ENCODE results near the gene ADAMTSL2. TPM values are rescaled to one million over a fixed set of nuclear protein-coding genes. Genes with fewer than 3 reads are reported as not detected.

The ADAMTSL2 gene
- total and polyA plus RNA-seq, 2 experiments from 2014 or later: 1.5 to 2.2 TPM

DNA sequence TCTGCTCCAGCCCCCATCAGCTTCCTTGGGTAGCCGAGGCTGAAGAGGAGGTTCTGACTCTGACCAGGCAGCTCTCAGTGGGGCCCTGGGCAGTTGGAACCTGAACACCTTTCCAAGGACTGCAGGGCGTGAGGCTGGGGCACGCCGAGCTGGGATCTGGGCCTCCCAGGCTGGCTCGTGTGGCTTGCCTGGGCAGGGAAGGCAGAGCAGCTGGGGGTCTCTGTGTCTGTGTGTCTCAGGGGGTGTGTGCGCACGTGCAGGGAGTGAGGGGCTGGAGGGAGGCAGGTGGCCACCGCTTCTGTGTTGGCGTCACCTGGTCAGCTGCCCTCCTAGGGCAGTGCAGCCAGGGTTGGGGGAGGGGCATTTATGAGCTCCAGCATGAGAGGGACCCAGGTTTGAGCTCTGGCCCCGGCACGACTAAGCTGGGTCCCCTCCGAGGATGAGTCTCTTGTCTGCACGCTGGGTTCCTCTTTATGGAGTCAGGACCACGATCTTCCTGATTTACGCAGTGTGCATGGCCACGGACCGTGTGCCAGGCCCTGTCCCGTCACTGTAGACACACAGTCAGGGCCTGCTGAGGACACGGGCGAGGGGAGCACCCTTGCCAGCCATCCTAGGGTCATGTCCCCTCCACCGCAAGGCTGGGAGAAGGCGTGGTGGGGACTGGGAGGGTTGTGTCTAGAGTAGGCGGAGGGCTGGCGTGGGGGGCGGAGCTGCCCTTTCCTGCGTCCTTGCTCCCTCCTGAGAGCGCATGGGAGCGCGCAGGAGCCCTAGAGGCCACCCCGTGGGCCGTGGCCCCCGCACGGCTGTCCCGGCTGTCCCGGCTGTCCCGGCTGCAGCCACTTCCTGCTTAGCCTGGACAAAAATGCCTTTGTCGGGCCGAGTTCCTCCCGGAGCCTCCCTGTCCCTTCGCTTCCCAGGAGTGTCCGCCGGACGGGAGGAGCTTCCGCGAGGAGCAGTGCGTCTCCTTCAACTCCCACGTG, 4.6 kb downstream of the ADAMTSL2 start:
- TF ChIP-seq CTCF (IDR thresholded peaks at IDR 0.05; ENCODE audit: poor library complexity) (no peak), EZH2phosphoT487 (IDR thresholded peaks at IDR 0.05; ENCODE audit: low read depth, severe bottlenecking, unreplicated experiment) (no peak), EZH2 (IDR thresholded peaks at IDR 0.05; ENCODE audit: borderline replicate concordance) (no peak)
- Histone ChIP-seq H3K4me2 (no peak overlapping the region), H3K9me2 (replicated peaks; ENCODE audit: insufficient read depth) (no peaks in the 10 kb centered on the region), H3K27ac (no peak overlapping the region), H2AFZ (no peak overlapping the region), H3K4me3 (no peak overlapping the region), H3K4me1 (ENCODE audit: insufficient read depth) (peaks cover 12% of the 10 kb centered on the region), H3K9me3 (ENCODE audit: low read depth) (no peaks in the 10 kb centered on the region), H3K27me3 (no peaks in the 10 kb centered on the region), H3K36me3 (replicated peaks; ENCODE audit: insufficient read depth, low read depth) (no peaks in the 10 kb centered on the region), H3K79me2 (no peaks in the 10 kb centered on the region), H4K20me1 (ENCODE audit: insufficient read depth, poor library complexity, severe bottlenecking) (no peaks in the 10 kb centered on the region)
- WGBS (ENCODE audit: low lambda C conversion rate, missing lambda C conversion rate): 85% methylated on average over 43 of the region's 47 CpGs
- DNase-seq (ENCODE audit: low spot score): no peak

GRCh38 chr9:133539991-133540697, 5.6 kb downstream of the ADAMTSL2 start:
- no peak for DNase-seq (ENCODE audit: low spot score)
- Histone ChIP-seq H3K4me3 (no peak overlapping the region), H3K79me2 (no peaks in the 10 kb centered on the region), H3K4me2 (no peak overlapping the region), H4K20me1 (ENCODE audit: insufficient read depth, poor library complexity, severe bottlenecking) (no peaks in the 10 kb centered on the region), H3K27me3 (no peaks in the 10 kb centered on the region), H3K4me1 (ENCODE audit: insufficient read depth) (peaks cover 2% of the 10 kb centered on the region), H3K9me3 (ENCODE audit: low read depth) (no peaks in the 10 kb centered on the region), H3K9me2 (replicated peaks; ENCODE audit: insufficient read depth) (no peaks in the 10 kb centered on the region), H2AFZ (no peak overlapping the region), H3K36me3 (replicated peaks; ENCODE audit: insufficient read depth, low read depth) (no peaks in the 10 kb centered on the region), H3K27ac (no peak overlapping the region)
- WGBS (ENCODE audit: low lambda C conversion rate, missing lambda C conversion rate): 93% methylated on average over 22 of the region's 22 CpGs
- TF ChIP-seq EZH2phosphoT487 (IDR thresholded peaks at IDR 0.05; ENCODE audit: low read depth, severe bottlenecking, unreplicated experiment) (no peak), CTCF (IDR thresholded peaks at IDR 0.05; ENCODE audit: poor library complexity) (no peak), EZH2 (IDR thresholded peaks at IDR 0.05; ENCODE audit: borderline replicate concordance) (no peak)

GRCh38 chr9:133540698-133541025, 6.2 kb downstream of the ADAMTSL2 start:
- TF ChIP-seq EZH2 (IDR thresholded peaks at IDR 0.05; ENCODE audit: borderline replicate concordance) (no peak), EZH2phosphoT487 (IDR thresholded peaks at IDR 0.05; ENCODE audit: low read depth, severe bottlenecking, unreplicated experiment) (no peak), CTCF (IDR thresholded peaks at IDR 0.05; ENCODE audit: poor library complexity) (no peak)
- H3K27ac ChIP-seq: no peak overlapping the region

More at GRCh38 chr9:133540698-133541025, 6.2 kb downstream of the ADAMTSL2 start:
- Histone ChIP-seq H2AFZ (no peak overlapping the region), H3K9me2 (replicated peaks; ENCODE audit: insufficient read depth) (no peaks in the 10 kb centered on the region), H3K79me2 (no peaks in the 10 kb centered on the region), H3K9me3 (ENCODE audit: low read depth) (no peaks in the 10 kb centered on the region), H3K4me3 (no peak overlapping the region), H3K27me3 (no peaks in the 10 kb centered on the region), H3K4me1 (ENCODE audit: insufficient read depth) (peaks cover 1% of the 10 kb centered on the region), H3K4me2 (no peak overlapping the region), H3K36me3 (replicated peaks; ENCODE audit: insufficient read depth, low read depth) (no peaks in the 10 kb centered on the region), H4K20me1 (ENCODE audit: insufficient read depth, poor library complexity, severe bottlenecking) (no peaks in the 10 kb centered on the region)
- no peak for DNase-seq (ENCODE audit: low spot score)
- WGBS (ENCODE audit: low lambda C conversion rate, missing lambda C conversion rate): 85% methylated on average over 13 of the region's 18 CpGs

All from hepatocyte (in vitro differentiated cells).